Medulla oblongata (tissue), 1 donor: ENCODE results near the gene PRSS8.
"Not testable (repeated sequence)": the region's sequence is repeated elsewhere in the genome, so short reads cannot be mapped to it uniquely, and the experiment has no call there.

ENCODE experiments used
- DNase-seq: peaks from one replicate; pipeline ENCODE4 v3.0.0-alpha.2; 2015; ENCODE audit errors: extremely low spot score

PRSS8 gene

DNA sequence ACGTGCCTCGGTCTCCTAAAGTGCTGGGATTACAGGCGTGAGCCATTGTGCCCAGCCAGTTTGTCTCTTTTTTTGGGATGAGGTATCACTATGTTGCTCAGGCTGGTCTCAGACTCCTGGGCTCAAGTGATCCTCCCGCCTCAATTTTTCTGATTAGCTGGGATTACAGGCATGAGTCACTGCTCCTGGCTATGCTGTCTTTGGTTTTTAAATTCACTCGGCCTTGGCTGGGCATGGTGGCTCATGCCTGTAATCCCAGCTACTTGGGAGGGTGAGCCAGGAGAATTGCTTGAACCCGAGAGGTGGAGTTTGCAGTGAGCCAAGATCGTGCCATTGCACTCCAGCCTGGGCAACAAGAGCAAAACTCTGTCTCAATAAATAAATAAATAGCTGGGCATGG lies 8.9 kb upstream of the PRSS8 start:
- DNase-seq, result not testable (repeated sequence)

- no peak for DNase-seq
Measured at GRCh38 chr16:31143694-31144148, 8.2 kb upstream of the PRSS8 start.

DNA sequence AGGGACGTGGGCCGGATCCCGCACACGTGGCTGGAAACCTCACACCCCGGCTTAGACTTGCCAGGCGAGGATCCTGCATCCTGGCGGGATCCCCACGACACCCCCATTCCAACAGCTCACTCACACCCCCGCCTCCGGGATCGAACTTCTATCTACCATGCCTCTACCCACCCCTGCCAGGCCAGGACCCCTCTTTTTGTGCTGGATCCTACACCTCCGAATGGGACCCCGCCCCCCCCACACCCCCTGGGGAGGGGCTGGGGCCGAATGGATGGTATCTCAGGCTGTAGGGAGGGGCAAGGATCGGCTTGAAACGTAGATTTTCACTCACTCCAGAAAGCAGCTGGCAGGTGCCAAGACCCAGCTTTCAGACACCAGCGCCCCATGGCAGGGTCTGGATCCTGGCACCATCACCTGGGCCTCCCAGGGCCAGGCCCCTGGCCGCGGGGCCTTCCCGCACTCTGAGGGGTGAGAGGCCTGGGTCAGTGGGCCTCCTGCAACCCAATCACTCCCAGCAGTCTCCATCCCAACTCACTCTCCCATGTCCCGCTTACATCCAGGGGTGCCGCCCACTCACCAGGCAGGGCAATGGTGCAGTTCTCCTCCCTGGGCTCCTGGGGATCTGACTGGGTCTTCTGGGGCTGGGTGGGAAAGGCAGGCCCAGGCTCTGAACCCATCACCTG lies 7.6 kb upstream of the PRSS8 start:
- DNase-seq, result no peak

DNA sequence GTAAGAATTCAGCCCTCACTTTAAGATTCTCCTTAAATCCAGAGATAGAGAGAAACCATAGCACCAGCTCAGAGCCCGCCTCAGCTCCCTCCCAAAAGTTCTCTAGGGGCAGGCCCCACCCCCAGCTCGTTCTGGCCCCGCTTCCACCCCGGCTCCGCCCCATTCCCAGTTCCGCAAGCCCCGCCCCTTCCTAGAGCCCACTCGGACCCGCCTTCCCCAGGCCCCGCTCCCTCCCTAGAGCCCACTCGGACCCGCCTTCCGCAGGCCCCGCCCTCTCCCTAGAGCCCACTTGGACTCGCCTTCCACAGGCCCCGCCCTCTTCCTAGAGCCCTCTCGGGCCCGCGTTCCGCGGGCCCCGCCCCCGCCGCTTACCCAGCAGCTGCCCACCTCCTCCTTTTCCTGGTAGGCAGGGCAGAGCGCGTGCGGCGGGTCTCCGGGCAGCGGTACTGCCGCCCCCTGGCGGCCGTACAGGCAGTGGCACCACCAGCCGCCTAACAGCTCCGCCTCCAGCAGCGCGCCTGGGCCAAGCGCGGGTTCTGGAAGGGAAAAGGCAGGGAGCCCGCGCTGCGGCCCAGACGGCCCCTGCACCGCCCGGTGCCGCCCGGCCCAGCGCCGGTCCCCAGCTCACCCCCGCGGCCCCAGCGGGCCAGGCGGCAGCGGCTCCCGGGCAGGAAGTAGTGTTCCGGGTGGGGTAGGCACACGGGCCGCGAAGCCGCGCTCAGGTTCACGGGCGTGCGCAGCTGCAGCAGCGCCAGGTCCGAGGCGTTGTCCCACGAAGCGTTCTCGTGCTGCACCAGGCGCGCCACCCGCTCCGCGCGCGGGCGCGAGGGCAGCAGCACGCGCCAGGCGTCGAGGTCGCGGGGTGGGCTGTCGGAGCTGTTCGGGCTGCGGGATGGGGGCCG lies 6.8 kb upstream of the PRSS8 start:
- DNase-seq, result peak; percentile 98

- no peak for DNase-seq
Measured at GRCh38 chr16:31141489-31142108, 6.1 kb upstream of the PRSS8 start.

GRCh38 chr16:31141071-31141469 lies 5.5 kb upstream of the PRSS8 start:
- not testable (repeated sequence) for DNase-seq

DNA sequence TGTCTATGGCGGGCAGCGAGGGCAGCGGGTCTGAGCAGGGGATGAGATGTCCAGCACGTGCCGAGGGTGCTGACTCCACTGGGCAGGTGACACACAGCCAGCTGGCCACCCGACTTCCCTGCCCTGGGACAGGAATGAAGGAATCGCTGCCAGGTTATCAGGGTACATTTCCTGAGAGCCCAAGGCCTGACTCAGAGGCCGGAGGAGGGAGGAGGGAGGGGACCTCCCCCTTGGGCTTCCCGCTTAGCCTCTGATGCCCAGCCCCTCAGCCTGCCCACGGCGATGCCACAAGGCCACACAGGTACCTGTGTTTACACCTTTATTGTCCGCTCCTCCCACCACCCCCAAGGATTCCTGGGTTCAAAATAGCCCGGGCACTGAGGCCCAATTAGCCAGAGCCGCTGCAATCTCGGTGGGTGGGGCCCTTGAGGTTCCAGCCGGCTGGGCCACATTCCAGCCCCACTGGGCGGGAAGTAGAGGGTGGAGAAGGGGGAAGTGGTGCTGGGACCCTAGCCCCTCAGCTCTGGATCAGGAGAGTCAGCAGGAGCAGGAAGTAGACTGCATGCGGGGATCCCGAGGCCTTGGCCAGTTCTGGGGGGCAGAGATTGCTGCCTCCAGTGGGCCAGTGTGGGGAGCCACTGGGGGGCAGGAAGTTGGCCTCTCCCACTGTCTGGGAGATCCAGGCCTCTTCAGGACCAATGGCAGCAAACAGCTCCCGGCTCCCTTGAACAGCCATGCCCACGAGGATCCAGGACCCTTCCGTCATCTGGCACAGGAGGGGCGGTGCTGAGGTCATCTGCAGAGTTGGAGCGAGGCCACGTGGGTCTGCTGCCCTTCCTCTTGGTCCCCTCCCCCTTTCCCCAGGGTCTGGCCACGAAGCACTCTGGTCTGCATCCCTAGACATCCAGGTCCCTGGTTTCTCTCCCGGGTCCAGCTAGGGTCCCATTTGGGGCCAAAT lies 3.4 kb upstream of the PRSS8 start:
- no peak for DNase-seq

DNA sequence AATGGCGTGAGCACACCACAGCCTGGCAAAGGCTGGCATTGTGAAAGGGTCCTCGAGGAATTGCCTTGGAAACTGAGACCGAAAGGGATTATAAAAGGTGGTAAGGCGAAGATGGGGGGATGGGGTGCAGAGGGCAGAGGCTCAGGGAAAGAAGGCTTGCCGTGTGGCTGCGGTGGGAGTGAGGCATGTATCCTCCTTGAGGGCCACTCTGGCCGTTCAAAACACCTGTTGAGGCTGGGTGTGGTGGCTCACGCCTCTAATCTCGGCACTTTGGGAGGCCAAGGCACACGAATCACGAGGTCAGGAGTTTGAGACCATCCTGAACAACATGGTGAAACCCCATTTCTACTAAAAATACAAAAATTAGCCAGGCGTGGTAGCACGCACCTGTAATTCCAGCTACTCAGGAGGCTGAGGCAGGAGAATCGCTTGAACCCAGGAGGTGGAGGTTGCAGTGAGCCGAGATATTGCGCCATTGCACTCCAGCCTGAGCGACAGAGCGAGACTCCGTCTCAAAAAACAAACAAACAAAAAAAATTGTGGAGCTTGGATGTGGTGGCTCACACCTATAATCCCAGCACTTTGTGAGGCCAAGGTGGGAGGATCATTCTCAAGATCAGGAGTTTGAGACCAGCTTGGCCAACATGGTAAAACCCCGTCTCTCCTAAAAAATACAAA lies 1.4 kb upstream of the PRSS8 start:
- DNase-seq, result not testable (repeated sequence)

DNA sequence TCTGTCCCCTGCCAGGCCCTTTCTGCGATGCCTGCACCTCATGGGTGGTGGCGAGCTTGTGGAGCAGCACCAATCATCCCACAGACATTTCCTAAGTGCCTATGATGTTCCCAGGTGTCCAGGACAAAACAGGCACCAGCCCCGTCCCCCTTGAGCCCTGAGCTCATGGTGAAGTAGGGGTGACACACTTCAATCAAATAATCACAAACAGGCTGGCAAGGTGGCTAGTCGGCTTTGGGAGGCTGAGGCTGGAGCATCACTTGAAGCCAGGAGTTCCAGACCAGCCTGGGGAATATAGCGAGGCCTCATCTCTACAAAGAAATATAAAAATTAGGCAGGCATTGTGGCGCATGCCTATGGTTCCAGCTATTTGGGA lies 748 bp upstream of the PRSS8 start:
- no peak for DNase-seq

GRCh38 chr16:31134625-31135534 lies 647 bp downstream of the PRSS8 start:
- no peak for DNase-seq

GRCh38 chr16:31134091-31134571 lies 1.4 kb downstream of the PRSS8 start:
- peak; percentile 29 for DNase-seq

GRCh38 chr16:31133046-31133501 lies 2.5 kb downstream of the PRSS8 start:
- DNase-seq, result no peak

DNA sequence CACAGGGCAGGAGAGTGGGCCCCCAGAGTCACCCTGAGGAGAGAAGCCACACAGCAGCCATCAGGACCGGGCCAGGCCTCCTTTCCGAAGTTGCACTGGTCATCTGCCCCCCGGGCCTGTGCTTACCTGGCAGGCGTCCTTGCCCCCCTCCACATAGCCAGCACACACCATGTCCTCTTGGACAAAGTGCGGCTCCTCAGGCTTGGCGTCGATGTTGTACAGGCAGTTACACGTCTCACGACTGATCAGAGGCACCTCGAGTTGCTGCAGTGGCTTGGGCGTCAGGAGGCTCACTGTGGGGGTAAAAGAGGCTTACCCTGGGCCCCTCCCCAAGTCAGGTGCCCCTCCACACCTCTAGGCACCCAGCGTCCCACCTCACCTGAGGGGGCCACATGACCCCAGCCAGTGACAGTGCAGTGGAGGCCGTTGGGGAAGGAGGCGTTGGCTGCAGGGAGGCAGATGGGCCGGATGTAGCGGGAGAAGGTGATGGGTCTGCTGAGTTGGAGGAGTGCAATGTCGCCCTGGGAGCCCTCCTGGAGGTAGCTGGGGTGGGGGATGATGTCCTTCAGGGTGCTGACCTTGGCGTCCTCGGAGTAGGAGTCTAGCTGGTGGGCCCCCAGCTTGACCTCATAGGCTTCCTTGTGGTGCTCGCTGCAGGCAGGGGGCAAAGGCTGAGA lies 3.1 kb downstream of the PRSS8 start:
- DNase-seq, result no peak

DNA sequence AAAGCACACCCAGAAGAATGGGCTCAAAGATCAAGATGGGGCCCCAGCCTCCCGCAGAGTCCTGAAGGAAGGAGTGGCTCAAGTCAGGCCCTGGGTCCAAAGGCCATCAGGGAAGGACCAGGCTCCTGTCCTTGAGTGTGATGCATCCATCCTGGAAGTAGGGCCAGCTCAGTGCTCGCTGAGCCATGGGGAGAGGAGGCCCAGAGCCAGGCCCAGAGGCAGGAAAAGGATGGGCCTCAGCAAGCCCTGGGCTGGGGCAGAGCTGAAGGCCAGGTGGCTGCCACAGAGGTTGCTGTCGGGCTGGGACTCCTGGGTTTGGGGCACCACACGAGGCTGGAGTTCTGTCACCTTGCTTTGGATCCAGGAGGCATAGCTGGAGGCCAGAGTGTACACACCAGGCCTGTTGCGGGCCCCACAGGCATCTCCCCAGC lies 3.7 kb downstream of the PRSS8 start:
- no peak for DNase-seq

DNA sequence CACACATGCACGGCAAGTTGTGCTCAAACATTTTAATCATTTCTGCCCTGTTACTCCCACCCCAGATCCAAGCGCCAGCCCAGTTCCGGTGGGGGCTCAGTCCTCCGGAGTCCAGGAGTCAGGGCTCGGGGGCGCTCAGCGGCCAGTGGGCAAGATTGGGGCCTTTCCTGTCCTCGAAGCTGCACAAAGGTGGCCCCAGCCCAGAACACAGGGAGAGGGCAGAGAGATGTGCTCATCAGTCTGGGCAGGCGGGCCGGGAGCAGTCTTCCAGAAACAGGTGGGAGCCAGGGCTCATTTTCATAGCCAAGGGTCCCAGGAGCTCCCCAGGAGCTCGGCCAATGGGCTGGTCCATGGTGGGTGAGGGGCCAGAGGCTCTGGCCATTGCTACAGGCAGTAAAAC lies 4.1 kb downstream of the PRSS8 start:
- DNase-seq, result no peak

DNA sequence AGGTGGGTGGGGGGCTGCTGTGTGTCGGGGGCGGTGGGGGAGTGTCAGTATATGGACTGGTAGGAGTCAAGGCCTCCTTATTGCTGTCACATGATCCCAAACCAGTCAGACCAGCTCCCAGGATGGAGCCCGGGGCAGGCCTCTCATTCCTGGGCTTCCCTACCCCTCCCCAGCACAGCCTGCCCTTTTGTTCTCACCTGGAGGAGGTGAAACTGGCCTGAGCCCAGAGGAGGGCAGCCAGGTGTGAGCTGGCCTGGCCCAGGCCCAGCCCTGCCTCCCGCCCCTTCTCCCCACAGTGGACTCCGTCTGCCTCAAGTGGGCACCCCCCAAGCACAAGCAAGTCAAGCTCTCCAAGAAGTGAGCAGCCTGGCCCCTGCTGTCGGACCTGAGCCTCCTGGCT lies 4.6 kb downstream of the PRSS8 start:
- DNase-seq, result no peak

DNA sequence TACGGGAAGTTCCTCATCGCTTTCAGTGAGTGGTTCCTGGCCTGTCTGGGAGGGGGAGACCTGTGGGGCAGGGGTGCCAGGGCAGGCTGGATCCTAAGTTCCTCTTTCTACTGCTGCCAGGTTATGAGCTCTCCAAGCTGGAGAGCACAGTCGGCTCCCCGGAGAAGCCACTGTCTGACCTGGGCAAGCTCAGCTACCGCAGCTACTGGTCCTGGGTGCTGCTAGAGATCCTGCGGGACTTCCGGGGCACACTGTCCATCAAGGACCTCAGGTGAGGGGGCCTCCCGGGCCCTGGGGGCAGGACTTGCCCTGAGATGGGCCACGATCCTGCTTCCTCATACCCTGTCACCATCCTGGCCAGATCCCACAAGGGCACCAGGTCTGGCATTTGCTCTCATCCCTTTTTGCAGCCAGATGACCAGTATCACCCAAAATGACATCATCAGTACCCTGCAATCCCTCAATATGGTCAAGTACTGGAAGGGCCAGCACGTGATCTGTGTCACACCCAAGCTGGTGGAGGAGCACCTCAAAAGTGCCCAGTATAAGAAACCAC lies 5.1 kb downstream of the PRSS8 start:
- no peak for DNase-seq

DNA sequence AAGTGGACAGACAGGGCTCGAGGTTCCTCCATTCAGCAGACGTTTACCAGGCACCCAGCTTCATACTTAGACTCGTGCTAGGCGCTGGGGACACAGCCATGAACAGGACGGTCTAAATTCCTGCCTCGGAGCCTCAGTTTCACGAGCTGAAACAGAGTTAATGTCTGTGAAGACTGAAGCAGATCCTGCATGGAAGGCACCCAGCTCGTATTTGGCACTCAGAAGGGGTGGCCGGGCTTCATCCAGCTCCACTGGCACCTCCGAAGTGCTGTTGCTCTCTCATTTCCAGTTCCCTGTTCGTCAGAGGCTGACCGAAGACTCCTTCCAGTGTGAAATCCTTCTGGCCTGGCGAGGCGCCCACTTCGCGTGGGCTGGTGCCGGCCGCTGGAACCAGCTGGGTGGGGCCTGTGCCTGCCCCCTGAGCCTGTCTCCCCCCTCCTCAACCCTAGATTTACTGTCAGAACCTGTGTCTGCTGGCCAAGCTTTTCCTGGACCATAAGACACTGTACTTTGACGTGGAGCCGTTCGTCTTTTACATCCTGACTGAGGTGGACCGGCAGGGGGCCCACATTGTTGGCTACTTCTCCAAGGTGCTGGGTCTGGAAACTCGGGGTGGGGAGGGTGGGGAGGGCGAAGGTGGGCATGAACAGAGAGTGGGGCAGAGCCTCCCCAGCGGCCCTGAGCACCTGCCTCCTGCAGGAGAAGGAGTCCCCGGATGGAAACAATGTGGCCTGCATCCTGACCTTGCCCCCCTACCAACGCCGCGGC lies 5.8 kb downstream of the PRSS8 start:
- peak; percentile 60 for DNase-seq
